Measurements from ENCODE around the gene CELA3B. TPM values are rescaled to one million over a fixed set of nuclear protein-coding genes. Genes with fewer than 3 reads are reported as not detected.
A peak's percentile ranks its signal among the peaks of the same experiment; 100 is the strongest.
"Not testable (repeated sequence)": the region's sequence is repeated elsewhere in the genome, so short reads cannot be mapped to it uniquely, and the experiment has no call there.

Gene CELA3B
- polyA plus RNA-seq, 4 donors = 0.27 to 11.4 (median 2.2) TPM

- DNase-seq (no peak), FAIRE-seq (no peak)
- no peak overlapping the region for H3K4me3 ChIP-seq (ENCODE audit: low read depth in 1 of 3, low read length in 3 of 3)
- peaks cover 0 to 23% (median 0%) of the 10 kb centered on the region in 3 donors for H3K4me1 ChIP-seq (ENCODE audit: control insufficient read depth in 3 of 3, insufficient read depth in 2 of 3, low read depth in 1 of 3, low read length in 2 of 3)
- WGBS, 3 donors = 96 to 100% (median 99%) methylated on average over 1 to 2 of the region's 2 CpGs
- peak overlapping the region in 1 of 3 donors; percentile 69 for H3K27ac ChIP-seq (ENCODE audit: low read depth in 1 of 3, low read length in 2 of 3)
- H3K27me3 ChIP-seq (ENCODE audit: control insufficient read depth in 3 of 3, insufficient read depth in 3 of 3, low read length in 3 of 3) = no peaks in the 10 kb centered on the region
- H3K36me3 ChIP-seq (ENCODE audit: control insufficient read depth in 3 of 3, insufficient read depth in 2 of 3, low read depth in 1 of 3, low read length in 3 of 3) = peaks cover 0 to 1% (median 0%) of the 10 kb centered on the region in 3 donors
- H3K9me3 ChIP-seq (ENCODE audit: control insufficient read depth in 2 of 2, insufficient read depth in 1 of 2, low read depth in 1 of 2, low read length in 1 of 2) = no peaks in the 10 kb centered on the region
These were observed 36.3 kb upstream of the CELA3B start for GRCh38 chr1:21940492-21940891.

- FAIRE-seq (no peak), DNase-seq (no peak)
- Histone ChIP-seq H3K4me3 (ENCODE audit: low read depth in 1 of 3, low read length in 3 of 3) (no peak overlapping the region), H3K36me3 (ENCODE audit: control insufficient read depth in 3 of 3, insufficient read depth in 2 of 3, low read depth in 1 of 3, low read length in 3 of 3) (no peaks in the 10 kb centered on the region), H3K27me3 (ENCODE audit: control insufficient read depth in 3 of 3, insufficient read depth in 3 of 3, low read length in 3 of 3) (no peaks in the 10 kb centered on the region), H3K9me3 (ENCODE audit: control insufficient read depth in 2 of 2, insufficient read depth in 1 of 2, low read depth in 1 of 2, low read length in 1 of 2) (no peaks in the 10 kb centered on the region), H3K4me1 (ENCODE audit: control insufficient read depth in 3 of 3, insufficient read depth in 2 of 3, low read depth in 1 of 3, low read length in 2 of 3) (peaks cover 0 to 14% (median 0%) of the 10 kb centered on the region in 3 donors), H3K27ac (ENCODE audit: low read depth in 1 of 3, low read length in 2 of 3) (no peak overlapping the region)
- WGBS, 3 donors = 87 to 93% (median 89%) methylated on average over 5 of the region's 5 CpGs
These were observed 35.5 kb upstream of the CELA3B start for GRCh38 chr1:21941370-21941769.

GRCh38 chr1:21942464-21942863 is 34.4 kb upstream of the CELA3B start:
- DNase-seq (no peak), FAIRE-seq (no peak)
- WGBS, 3 donors = 78 to 80% (median 79%) methylated on average over 10 of the region's 10 CpGs
- Histone ChIP-seq H3K36me3 (ENCODE audit: control insufficient read depth in 3 of 3, insufficient read depth in 2 of 3, low read depth in 1 of 3, low read length in 3 of 3) (no peaks in the 10 kb centered on the region), H3K4me3 (ENCODE audit: low read depth in 1 of 3, low read length in 3 of 3) (no peak overlapping the region), H3K27ac (ENCODE audit: low read depth in 1 of 3, low read length in 2 of 3) (no peak overlapping the region), H3K4me1 (ENCODE audit: control insufficient read depth in 3 of 3, insufficient read depth in 2 of 3, low read depth in 1 of 3, low read length in 2 of 3) (peaks cover 0 to 12% (median 0%) of the 10 kb centered on the region in 3 donors), H3K9me3 (ENCODE audit: control insufficient read depth in 2 of 2, insufficient read depth in 1 of 2, low read depth in 1 of 2, low read length in 1 of 2) (no peaks in the 10 kb centered on the region), H3K27me3 (ENCODE audit: control insufficient read depth in 3 of 3, insufficient read depth in 3 of 3, low read length in 3 of 3) (no peaks in the 10 kb centered on the region)

GRCh38 chr1:21942959-21943640 is 33.7 kb upstream of the CELA3B start:
- H3K9me3 ChIP-seq (ENCODE audit: control insufficient read depth in 2 of 2, insufficient read depth in 1 of 2, low read depth in 1 of 2, low read length in 1 of 2); H3K4me3 ChIP-seq (ENCODE audit: low read depth in 1 of 3, low read length in 3 of 3); H3K27me3 ChIP-seq (ENCODE audit: control insufficient read depth in 3 of 3, insufficient read depth in 3 of 3, low read length in 3 of 3); FAIRE-seq; H3K4me1 ChIP-seq (ENCODE audit: control insufficient read depth in 3 of 3, insufficient read depth in 2 of 3, low read depth in 1 of 3, low read length in 2 of 3); H3K36me3 ChIP-seq (ENCODE audit: control insufficient read depth in 3 of 3, insufficient read depth in 2 of 3, low read depth in 1 of 3, low read length in 3 of 3): not testable (repeated sequence)
- WGBS, 3 donors = 47 to 70% (median 56%) methylated on average over 19 of the region's 19 CpGs
- peak overlapping the region in 1 of 3 donors; percentile 22 for H3K27ac ChIP-seq (ENCODE audit: low read depth in 1 of 3, low read length in 2 of 3)
- peak in 1 of 2 donors; percentile 71 for DNase-seq

GRCh38 chr1:21944733-21945073 is 32.1 kb upstream of the CELA3B start:
- Histone ChIP-seq H3K4me3 (ENCODE audit: low read depth in 1 of 3, low read length in 3 of 3) (no peak overlapping the region), H3K27ac (ENCODE audit: low read depth in 1 of 3, low read length in 2 of 3) (no peak overlapping the region), H3K4me1 (ENCODE audit: control insufficient read depth in 3 of 3, insufficient read depth in 2 of 3, low read depth in 1 of 3, low read length in 2 of 3) (no peaks in the 10 kb centered on the region), H3K27me3 (ENCODE audit: control insufficient read depth in 3 of 3, insufficient read depth in 3 of 3, low read length in 3 of 3) (no peaks in the 10 kb centered on the region), H3K9me3 (ENCODE audit: control insufficient read depth in 2 of 2, insufficient read depth in 1 of 2, low read depth in 1 of 2, low read length in 1 of 2) (no peaks in the 10 kb centered on the region), H3K36me3 (ENCODE audit: control insufficient read depth in 3 of 3, insufficient read depth in 2 of 3, low read depth in 1 of 3, low read length in 3 of 3) (no peaks in the 10 kb centered on the region)
- no peak for FAIRE-seq
- 59 to 75% (median 69%) methylated on average over 3 of the region's 3 CpGs for WGBS, 3 donors
- DNase-seq = no peak

GRCh38 chr1:21946836-21947587 is 29.8 kb upstream of the CELA3B start:
- H3K36me3 ChIP-seq (ENCODE audit: control insufficient read depth in 3 of 3, insufficient read depth in 2 of 3, low read depth in 1 of 3, low read length in 3 of 3) = no peaks in the 10 kb centered on the region

GRCh38 chr1:21950734-21951133 is 26.1 kb upstream of the CELA3B start:
- Histone ChIP-seq H3K27me3 (ENCODE audit: control insufficient read depth in 3 of 3, insufficient read depth in 3 of 3, low read length in 3 of 3) (no peaks in the 10 kb centered on the region), H3K4me3 (ENCODE audit: low read depth in 1 of 3, low read length in 3 of 3) (no peak overlapping the region), H3K9me3 (ENCODE audit: control insufficient read depth in 2 of 2, insufficient read depth in 1 of 2, low read depth in 1 of 2, low read length in 1 of 2) (no peaks in the 10 kb centered on the region), H3K36me3 (ENCODE audit: control insufficient read depth in 3 of 3, insufficient read depth in 2 of 3, low read depth in 1 of 3, low read length in 3 of 3) (no peaks in the 10 kb centered on the region), H3K4me1 (ENCODE audit: control insufficient read depth in 3 of 3, insufficient read depth in 2 of 3, low read depth in 1 of 3, low read length in 2 of 3) (peaks cover 0 to 4% (median 0%) of the 10 kb centered on the region in 3 donors), H3K27ac (ENCODE audit: low read depth in 1 of 3, low read length in 2 of 3) (no peak overlapping the region)
- FAIRE-seq (no peak), DNase-seq (no peak)
- 93 to 94% (median 94%) methylated on average over 7 of the region's 7 CpGs for WGBS, 3 donors

More at GRCh38 chr1:21946836-21947587, 29.8 kb upstream of the CELA3B start:
- H3K4me1 ChIP-seq (ENCODE audit: control insufficient read depth in 3 of 3, insufficient read depth in 2 of 3, low read depth in 1 of 3, low read length in 2 of 3) = no peaks in the 10 kb centered on the region
- H3K27me3 ChIP-seq (ENCODE audit: control insufficient read depth in 3 of 3, insufficient read depth in 3 of 3, low read length in 3 of 3) = no peaks in the 10 kb centered on the region
- H3K4me3 ChIP-seq (ENCODE audit: low read depth in 1 of 3, low read length in 3 of 3) = no peak overlapping the region
- no peak overlapping the region for H3K27ac ChIP-seq (ENCODE audit: low read depth in 1 of 3, low read length in 2 of 3)
- FAIRE-seq = no peak
- WGBS, 3 donors = 55 to 66% (median 59%) methylated on average over 11 of the region's 11 CpGs
- no peaks in the 10 kb centered on the region for H3K9me3 ChIP-seq (ENCODE audit: control insufficient read depth in 2 of 2, insufficient read depth in 1 of 2, low read depth in 1 of 2, low read length in 1 of 2)
- peak in 1 of 2 donors; percentile 41 for DNase-seq

GRCh38 chr1:21951226-21951870 is 25.5 kb upstream of the CELA3B start:
- DNase-seq (no peak), FAIRE-seq (no peak)
- H3K27ac ChIP-seq (ENCODE audit: low read depth in 1 of 3, low read length in 2 of 3) = no peak overlapping the region
- no peaks in the 10 kb centered on the region for H3K27me3 ChIP-seq (ENCODE audit: control insufficient read depth in 3 of 3, insufficient read depth in 3 of 3, low read length in 3 of 3)
- H3K9me3 ChIP-seq (ENCODE audit: control insufficient read depth in 2 of 2, insufficient read depth in 1 of 2, low read depth in 1 of 2, low read length in 1 of 2) = no peaks in the 10 kb centered on the region
- 80 to 86% (median 81%) methylated on average over 12 of the region's 12 CpGs for WGBS, 3 donors
- H3K36me3 ChIP-seq (ENCODE audit: control insufficient read depth in 3 of 3, insufficient read depth in 2 of 3, low read depth in 1 of 3, low read length in 3 of 3) = no peaks in the 10 kb centered on the region
- no peak overlapping the region for H3K4me3 ChIP-seq (ENCODE audit: low read depth in 1 of 3, low read length in 3 of 3)
- H3K4me1 ChIP-seq (ENCODE audit: control insufficient read depth in 3 of 3, insufficient read depth in 2 of 3, low read depth in 1 of 3, low read length in 2 of 3) = peaks cover 0 to 4% (median 0%) of the 10 kb centered on the region in 3 donors

Measured in small intestine (tissue), 7 donors.